K562 (cell line): ENCODE data around the gene IL1F10. TPM values are rescaled to one million over a fixed set of nuclear protein-coding genes. Genes with fewer than 3 reads are reported as not detected.

Source experiments
- ATAC-seq: fragments of 200-7000 bp; cut with Tn5 transposase; 3 replicates; pipeline ENCODE4 v1.9.1; 2020; ENCODE audit warnings: moderate library complexity
- BruUV-seq: library from RNA; stranded (reverse); fragments of 400-500 nt; replicated peaks from 2 replicates; lab custom pipeline; 2021; lab: Mats Ljungman, UMichigan
- CTCF ChIA-PET: fragments of 300-600 bp; formaldehyde crosslinking; extraction: SDS; loops from one replicate; lab custom pipeline; 2021; ENCODE audit warnings: low intra/inter-chr PET ratio; lab: Yijun Ruan, JAX
- POLR2A ChIA-PET: fragments of 300-600, 350-650 bp; sonication (Branson Sonifier 250); formaldehyde crosslinking; extraction: SDS; loops from one replicate; lab custom pipeline; 2021; ENCODE audit warnings: antibody characterized with exemption, inconsistent platforms; lab: Yijun Ruan, JAX
- DNase-seq, 4 experiments: peaks; one replicate each; pipeline versions ENCODE4 v3.0.0 to v3.0.0-alpha.2; 2011 to 2018; ENCODE audit warnings: low spot score in 3 of 4, mixed read lengths in 3 of 4; ENCODE audit errors: extremely low read depth in 1 of 4
- FAIRE-seq: peaks from 2 replicates; lab custom pipeline; 2011; peaks lifted over from hg19 to GRCh38; lab: Jason Lieb, UNC
- H2AFZ ChIP-seq: 2 replicates; pipeline ENCODE4 v1.6.0; 2011; ENCODE audit warnings: low read depth, low read length, control low read depth, inconsistent platforms
- H3K27ac ChIP-seq: fragments of 200-600 bp; 3 replicates; pipeline ENCODE4 v1.8.0; 2011; ENCODE audit warnings: low read depth, mild to moderate bottlenecking, control low read depth, inconsistent platforms, low read length, moderate library complexity, mixed read lengths; ENCODE audit errors: extremely low read depth
- H3K27me3 ChIP-seq, 2 experiments: fragments of 300-600 bp in 1 of 2; 2 replicates in 1 of 2; 3 replicates in 1 of 2; pipeline versions ENCODE4 v1.6.0 to v1.8.0; 2011; ENCODE audit warnings: inconsistent platforms in 2 of 2, low read length in 2 of 2, mild to moderate bottlenecking in 1 of 2, mixed read lengths in 1 of 2, moderate library complexity in 1 of 2; ENCODE audit not compliant: control insufficient read depth in 2 of 2, insufficient read depth in 2 of 2
- H3K36me3 ChIP-seq: fragments of 300-600 bp; 3 replicates; pipeline ENCODE4 v1.8.0; 2011; ENCODE audit warnings: mild to moderate bottlenecking, low read length, inconsistent platforms; ENCODE audit not compliant: control insufficient read depth, insufficient read depth
- H3K4me1 ChIP-seq, 2 experiments: fragments of 200-600 bp in 1 of 2; replicated peaks in 1 of 2; 2 replicates in 1 of 2; 3 replicates in 1 of 2; pipeline versions ENCODE4 v1.5.1 to v1.8.0; 2011; ENCODE audit warnings: inconsistent platforms in 2 of 2, low read length in 2 of 2, mild to moderate bottlenecking in 1 of 2, mixed read lengths in 1 of 2, moderate library complexity in 1 of 2; ENCODE audit not compliant: control insufficient read depth in 2 of 2, insufficient read depth in 2 of 2
- H3K4me2 ChIP-seq: 2 replicates; pipeline ENCODE4 v1.6.1; 2011; ENCODE audit warnings: low read length, control low read depth, inconsistent platforms, mixed read lengths; ENCODE audit not compliant: insufficient read depth
- H3K4me3 ChIP-seq: fragments of 200-600 bp; sonication (generic), shearing (Covaris generic); 2 replicates; pipeline ENCODE4 v1.5.1; 2016; ENCODE audit warnings: control low read depth, inconsistent platforms
- H3K79me2 ChIP-seq: fragments of 200-600 bp; 3 replicates; pipeline ENCODE4 v1.8.0; 2011; ENCODE audit warnings: low read length, inconsistent platforms; ENCODE audit not compliant: control insufficient read depth, insufficient read depth
- H3K9ac ChIP-seq, 2 experiments: 2 replicates each; pipeline versions ENCODE4 v1.6.0 to v1.6.1; 2011; ENCODE audit warnings: low read depth in 2 of 2, low read length in 2 of 2, control low read depth in 1 of 2, inconsistent platforms in 1 of 2, mild to moderate bottlenecking in 1 of 2, mixed read lengths in 1 of 2; ENCODE audit not compliant: insufficient read depth in 1 of 2
- H3K9me1 ChIP-seq: one replicate; pipeline ENCODE4 v1.6.0; 2011; ENCODE audit warnings: inconsistent platforms, mild to moderate bottlenecking, low read length, moderate library complexity; ENCODE audit not compliant: control insufficient read depth, insufficient read depth
- H3K9me3 ChIP-seq: replicated peaks from 2 replicates; pipeline ENCODE4 v1.5.1; 2011; ENCODE audit warnings: low read depth, low read length, inconsistent platforms; ENCODE audit not compliant: control insufficient read depth, insufficient read depth
- H4K20me1 ChIP-seq: replicated peaks from 2 replicates; pipeline ENCODE4 v1.6.1; 2011; ENCODE audit warnings: low read length, inconsistent platforms, mixed read lengths; ENCODE audit not compliant: control insufficient read depth, insufficient read depth
- CBX2 ChIP-seq: fragments of 200-600 bp; sonication (generic); IDR thresholded peaks from one replicate; pipeline ENCODE4 v1.6.1; 2012; ENCODE audit warnings: mild to moderate bottlenecking, low read length, inconsistent platforms; ENCODE audit not compliant: insufficient read depth, poor library complexity, severe bottlenecking
- DIDO1 ChIP-seq: fragments of 450-650 bp; IDR thresholded peaks from 2 replicates; pipeline ENCODE4 v1.6.1; 2016; ENCODE audit warnings: low read depth, missing biosample characterization, missing genetic modification characterization
- EGR1 ChIP-seq: fragments of 450-650 bp; conservative IDR thresholded peaks from 2 replicates; pipeline ENCODE4 v1.6.1; 2017; ENCODE audit warnings: mild to moderate bottlenecking
- EZH2 ChIP-seq: IDR thresholded peaks from 2 replicates; pipeline ENCODE4 v1.6.1; 2012; ENCODE audit warnings: low read depth, mild to moderate bottlenecking, inconsistent platforms, low read length, borderline replicate concordance
- GABPA ChIP-seq: fragments of 200-800 bp; sonication (Bioruptor generic); conservative IDR thresholded peaks from 2 replicates; pipeline ENCODE4 v1.6.1; 2016; ENCODE audit warnings: low read depth, missing genetic modification characterization, missing compliant biosample characterization
- MEIS2 ChIP-seq: fragments of 450-650 bp; IDR thresholded peaks from 2 replicates; pipeline ENCODE4 v1.6.1; 2014; ENCODE audit warnings: mild to moderate bottlenecking; ENCODE audit not compliant: partially characterized antibody
- NFE2L1 ChIP-seq: fragments of 450-650 bp; IDR thresholded peaks from 2 replicates; pipeline ENCODE4 v1.6.1; 2016; ENCODE audit warnings: missing genetic modification characterization, low read depth, mild to moderate bottlenecking, missing compliant biosample characterization, moderate library complexity, borderline replicate concordance
- PHB ChIP-seq: fragments of 250-450 bp; sonication (Bioruptor Pico); IDR thresholded peaks from 2 replicates; pipeline ENCODE4 v1.5.0; 2021
- POLR3G ChIP-seq: IDR thresholded peaks from 2 replicates; pipeline ENCODE4 v1.6.1; 2011; ENCODE audit not compliant: insufficient read length, insufficient replicate concordance; ENCODE audit errors: extremely low read depth
- RNF2 ChIP-seq: sonication (generic); IDR thresholded peaks from 2 replicates; pipeline ENCODE4 v1.6.1; 2016
- SRF ChIP-seq, 2 experiments: fragments of 250-450, 450-650 bp in 1 of 2; sonication (Bioruptor Pico) in 1 of 2; sonication (generic) in 1 of 2; formaldehyde crosslinking; IDR thresholded peaks; 2 replicates each; pipeline versions ENCODE4 v1.5.0 to v1.5.1; 2020 to 2022; ENCODE audit warnings: mild to moderate bottlenecking in 1 of 2, missing genetic modification reagents in 1 of 2
- ZNF431 ChIP-seq: sonication (generic); formaldehyde crosslinking; IDR thresholded peaks from 2 replicates; pipeline ENCODE4 v1.8.0; 2022; ENCODE audit warnings: mild to moderate bottlenecking, missing genetic modification reagents
- ZNF584 ChIP-seq: fragments of 200-800 bp; sonication (Bioruptor generic); IDR thresholded peaks from 2 replicates; pipeline ENCODE4 v1.6.1; 2016; ENCODE audit warnings: low read depth, mild to moderate bottlenecking, missing genetic modification characterization, missing compliant biosample characterization
- ZNF780A ChIP-seq: fragments of 250-450 bp; sonication (Bioruptor Pico); IDR thresholded peaks from 2 replicates; pipeline ENCODE4 v1.5.0; 2021; ENCODE audit warnings: mild to moderate bottlenecking
- WGBS: fragments of 100-300 bp; shearing (Covaris generic); methylation state at CpG from one replicate; pipeline ENCODE4 v1.1.6; 2016; ENCODE audit warnings: low coverage, mixed read lengths; ENCODE audit not compliant: insufficient coverage; ENCODE audit errors: missing lambda C conversion rate; 5-methylcytosine and 5-hydroxymethylcytosine counted together
- in situ Hi-C: fragments of 300-500 bp; cut with MboI; formaldehyde crosslinking; loops from 4 replicates; pipeline ENCODE4 v1.15.0; 2018; ENCODE audit warnings: inconsistent platforms, mixed read lengths
- intact Hi-C: fragments of 100-400 bp; cut with micrococcal nuclease; formaldehyde crosslinking; loops from 2 replicates; pipeline ENCODE4 v1.14.2; 2022
- polyA plus RNA-seq, 8 experiments: library from polyadenylated mRNA; depleted of rRNA in 4 of 8; stranded (reverse) in 5 of 8; unstranded in 3 of 8; fragments of >200 nt; fragmentation: Nextera tagmentation in 2 of 8; fragmentation: Illumina TruSeq in 1 of 8; extraction: Ambion mirVana in 2 of 8; extraction: Trizol in 1 of 8; gene quantifications; 2 replicates each; pipeline versions ENCODE4 v1.2.1 to v1.2.3, GENCODE V29; 2011 to 2014; ENCODE audit warnings: inconsistent platforms in 1 of 8, missing spikeins in 1 of 8
- total RNA-seq, 7 experiments: library from RNA; depleted of rRNA in 6 of 7; stranded (reverse); fragments of >200 nt in 6 of 7; fragmentation: Illumina TruSeq in 2 of 7; extraction: Trizol in 2 of 7; gene quantifications; 2 replicates each; pipeline versions ENCODE4 v1.2.1 to v1.2.3, GENCODE V29; 2011 to 2021; ENCODE audit warnings: low replicate concordance in 1 of 7
- TF ChIP-seq, protein P1 (sequence below): IDR thresholded peaks from 2 replicates; pipeline ENCODE4 v1.6.1; 2011; ENCODE audit not compliant: insufficient read length; ENCODE audit errors: extremely low read depth
- TF ChIP-seq, protein P2 (sequence below): fragments of 450-650 bp; conservative IDR thresholded peaks from 2 replicates; pipeline ENCODE4 v1.6.1; 2016; ENCODE audit warnings: missing genetic modification characterization, low read depth, mild to moderate bottlenecking, control low read depth, missing compliant biosample characterization

IL1F10 gene
- total and polyA plus RNA-seq, 9 of the 15 experiments (the other 6 are each of a cell fraction or from before 2014, with no cell fraction given), result not detected

- in situ Hi-C loops (no loop called here), intact Hi-C loops (no loop called here)
- Histone ChIP-seq H3K9me3 (no peaks in the 10 kb centered on the region), H3K27ac (no peak overlapping the region), H3K4me3 (no peak overlapping the region), H2AFZ (no peak overlapping the region), H3K79me2 (no peaks in the 10 kb centered on the region), H3K4me2 (no peak overlapping the region), H3K36me3 (no peaks in the 10 kb centered on the region), H3K4me1 (no peaks in the 10 kb centered on the region), H4K20me1 (no peaks in the 10 kb centered on the region), H3K27me3 (peaks cover 15 to 34% of the 10 kb centered on the region in 2 experiments; a peak in 4 of 5 replicates), H3K9ac (no peak overlapping the region), H3K9me1 (no peaks in the 10 kb centered on the region)
- ChIA-PET CTCF (no interaction called here), POLR2A (interaction anchor here (1.0 to 1.7 kb wide), 2 partner anchors 8 to 32 kb away, joined by 3 to 5 read pairs; no protein-coding TSS in a partner anchor)
- no peak for DNase-seq
- WGBS, result 0% methylated on average over 3 of the region's 3 CpGs
- no peak for ATAC-seq
- TF ChIP-seq EGR1 (no peak), PHB (CRISPR knock-in tag) (no peak), CBX2 (no peak), ZNF584 (CRISPR knock-in tag) (no peak), EZH2 (no peak), NFE2L1 (tag) (no peak), ZNF780A (CRISPR knock-in tag) (no peak), SRF (CRISPR knock-in tag; IDR thresholded peaks at IDR 0.05) (no peak), ZNF431 (CRISPR knock-in tag) (no peak), MEIS2 (no peak), GABPA (no peak), RNF2 (no peak), DIDO1 (tag) (no peak), POLR3G (no peak)
- TF ChIP-seq, protein P1, sequence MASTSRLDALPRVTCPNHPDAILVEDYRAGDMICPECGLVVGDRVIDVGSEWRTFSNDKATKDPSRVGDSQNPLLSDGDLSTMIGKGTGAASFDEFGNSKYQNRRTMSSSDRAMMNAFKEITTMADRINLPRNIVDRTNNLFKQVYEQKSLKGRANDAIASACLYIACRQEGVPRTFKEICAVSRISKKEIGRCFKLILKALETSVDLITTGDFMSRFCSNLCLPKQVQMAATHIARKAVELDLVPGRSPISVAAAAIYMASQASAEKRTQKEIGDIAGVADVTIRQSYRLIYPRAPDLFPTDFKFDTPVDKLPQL, result no peak
- TF ChIP-seq, protein P2, sequence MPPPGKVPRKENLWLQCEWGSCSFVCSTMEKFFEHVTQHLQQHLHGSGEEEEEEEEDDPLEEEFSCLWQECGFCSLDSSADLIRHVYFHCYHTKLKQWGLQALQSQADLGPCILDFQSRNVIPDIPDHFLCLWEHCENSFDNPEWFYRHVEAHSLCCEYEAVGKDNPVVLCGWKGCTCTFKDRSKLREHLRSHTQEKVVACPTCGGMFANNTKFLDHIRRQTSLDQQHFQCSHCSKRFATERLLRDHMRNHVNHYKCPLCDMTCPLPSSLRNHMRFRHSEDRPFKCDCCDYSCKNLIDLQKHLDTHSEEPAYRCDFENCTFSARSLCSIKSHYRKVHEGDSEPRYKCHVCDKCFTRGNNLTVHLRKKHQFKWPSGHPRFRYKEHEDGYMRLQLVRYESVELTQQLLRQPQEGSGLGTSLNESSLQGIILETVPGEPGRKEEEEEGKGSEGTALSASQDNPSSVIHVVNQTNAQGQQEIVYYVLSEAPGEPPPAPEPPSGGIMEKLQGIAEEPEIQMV (tag), result no peak
- FAIRE-seq, result no peak
- no TSS peak for BruUV-seq
These were observed 5.6 kb downstream of the IL1F10 start for GRCh38 chr2:113073325-113073834.
